ENCODE data around the gene FBLN1. TPM values are rescaled to one million over a fixed set of nuclear protein-coding genes. Genes with fewer than 3 reads are reported as not detected.

FBLN1 gene
- total RNA-seq, 1 donor from 2014 or later = not detected

GRCh38 chr22:45578524-45579147, 76.0 kb downstream of the FBLN1 start:
- CTCF ChIA-PET = interaction anchor here (0.7 to 1.3 kb wide), 3 partner anchors 66 to 418 kb away, joined by 3 to 5 read pairs (median 5); no protein-coding TSS in a partner anchor

GRCh38 chr22:45579306-45579705, 76.6 kb downstream of the FBLN1 start:
- TF ChIP-seq CTCF (IDR thresholded peaks at IDR 0.05) = no peak
- POLR2A ChIA-PET = no interaction called here
- no peak overlapping the region for H3K27ac Mint-ChIP-seq
- CTCF ChIA-PET = no interaction called here
- peaks cover 13% of the 10 kb centered on the region for H3K4me1 Mint-ChIP-seq
- peaks cover 6% of the 10 kb centered on the region for H3K9me3 Mint-ChIP-seq
- DNase-seq (no peak), ATAC-seq (ENCODE audit: low read depth) (no peak)
- intact Hi-C loops (cut with micrococcal nuclease) = loop anchor here (2.0 to 10.0 kb wide), 3 partner anchors 67 to 537 kb away; no protein-coding TSS in a partner anchor
- H3K27me3 Mint-ChIP-seq = peaks cover 17% of the 10 kb centered on the region
- no peaks in the 10 kb centered on the region for H3K36me3 Mint-ChIP-seq (ENCODE audit: low read depth)
- no peak overlapping the region for H3K4me3 Mint-ChIP-seq

More at GRCh38 chr22:45578524-45579147, 76.0 kb downstream of the FBLN1 start:
- Mint-ChIP-seq H3K4me1 (peaks cover 11% of the 10 kb centered on the region), H3K27me3 (peaks cover 17% of the 10 kb centered on the region), H3K36me3 (ENCODE audit: low read depth) (no peaks in the 10 kb centered on the region), H3K27ac (no peak overlapping the region), H3K4me3 (no peak overlapping the region), H3K9me3 (peaks cover 6% of the 10 kb centered on the region)
- intact Hi-C loops (cut with micrococcal nuclease) = loop anchor here (2.0 to 10.0 kb wide), 3 partner anchors 68 to 538 kb away; no protein-coding TSS in a partner anchor
- DNase-seq = no peak
- ATAC-seq (ENCODE audit: low read depth) = no peak
- POLR2A ChIA-PET = no interaction called here
- TF ChIP-seq CTCF (IDR thresholded peaks at IDR 0.05) = no peak

- intact Hi-C loops (cut with micrococcal nuclease) = loop anchor here (2.0 to 10.0 kb wide), 3 partner anchors 67 to 537 kb away; no protein-coding TSS in a partner anchor
Observed at GRCh38 chr22:45579806-45580725, 77.4 kb downstream of the FBLN1 start.

GRCh38 chr22:45580726-45581381, 78.2 kb downstream of the FBLN1 start:
- Mint-ChIP-seq H3K9me3 (peaks cover 6% of the 10 kb centered on the region), H3K27ac (no peak overlapping the region), H3K4me3 (no peak overlapping the region), H3K36me3 (ENCODE audit: low read depth) (no peaks in the 10 kb centered on the region), H3K27me3 (peaks cover 10% of the 10 kb centered on the region), H3K4me1 (peaks cover 13% of the 10 kb centered on the region)
- intact Hi-C loops (cut with micrococcal nuclease) = no loop called here
- ATAC-seq (ENCODE audit: low read depth) = no peak
- ChIA-PET CTCF (no interaction called here), POLR2A (no interaction called here)
- TF ChIP-seq CTCF (IDR thresholded peaks at IDR 0.05) = no peak
- no peak for DNase-seq

More at GRCh38 chr22:45579806-45580725, 77.4 kb downstream of the FBLN1 start:
- H3K27ac Mint-ChIP-seq = no peak overlapping the region
- peaks cover 6% of the 10 kb centered on the region for H3K9me3 Mint-ChIP-seq
- ATAC-seq (ENCODE audit: low read depth) (no peak), DNase-seq (no peak)
- peaks cover 15% of the 10 kb centered on the region for H3K27me3 Mint-ChIP-seq
- H3K4me3 Mint-ChIP-seq = no peak overlapping the region
- H3K4me1 Mint-ChIP-seq = peaks cover 13% of the 10 kb centered on the region
- H3K36me3 Mint-ChIP-seq (ENCODE audit: low read depth) = no peaks in the 10 kb centered on the region
- CTCF ChIA-PET = no interaction called here
- POLR2A ChIA-PET = no interaction called here
- TF ChIP-seq CTCF (IDR thresholded peaks at IDR 0.05) = no peak

All from activated B cell treated with CpG ODN at 0.5 μM for 24 hours (primary cell).